Activated CD4-positive, alpha-beta memory T cell treated with anti-CD3 and anti-CD28 coated beads, Interleukin-2, amount 10 ng/mL, durations not matched to agents 7 days and 5 days (primary cell): Measurements from ENCODE around the gene DTX3L. TPM values are rescaled to one million over a fixed set of nuclear protein-coding genes. Genes with fewer than 3 reads are reported as not detected.
"Not testable (repeated sequence)": the region's sequence is repeated elsewhere in the genome, so short reads cannot be mapped to it uniquely, and the experiment has no call there.

Experiments used
- CTCF ChIA-PET: fragments of 350-600 bp; sonication (Branson Sonifier 250); formaldehyde crosslinking; loops from one replicate; lab custom pipeline; 2021; ENCODE audit warnings: antibody characterized with exemption, inconsistent platforms; lab: Charles Lee
- POLR2A ChIA-PET: fragments of 350-600 bp; sonication (Branson Sonifier 250); formaldehyde crosslinking; loops from one replicate; lab custom pipeline; 2021; ENCODE audit warnings: antibody characterized with exemption; lab: Charles Lee
- DNase-seq: peaks from one replicate; pipeline ENCODE4 v3.0.0-alpha.2; 2020
- H3K27ac Mint-ChIP-seq: one replicate; pipeline ENCODE4 v1.8.0; 2021; ENCODE audit warnings: mild to moderate bottlenecking, mixed read lengths
- H3K27me3 Mint-ChIP-seq: one replicate; pipeline ENCODE4 v1.8.0; 2021; ENCODE audit warnings: mixed read lengths
- H3K36me3 Mint-ChIP-seq: one replicate; pipeline ENCODE4 v1.8.0; 2021; ENCODE audit warnings: low read depth, mixed read lengths
- H3K4me1 Mint-ChIP-seq: one replicate; pipeline ENCODE4 v1.8.0; 2021; ENCODE audit warnings: mixed read lengths
- H3K4me3 Mint-ChIP-seq: one replicate; pipeline ENCODE4 v1.8.0; 2021; ENCODE audit warnings: mild to moderate bottlenecking, mixed read lengths
- H3K9me3 Mint-ChIP-seq: one replicate; pipeline ENCODE4 v1.8.0; 2021; ENCODE audit warnings: mixed read lengths
- total RNA-seq, 2 experiments: library from RNA; stranded (reverse); gene quantifications; one replicate each; pipeline ENCODE4 v1.2.3, GENCODE V29; 2021

The DTX3L gene
- total RNA-seq, 2 experiments from 2014 or later = 135 to 144 TPM

GRCh38 chr3:122562923-122563716 is 1.0 kb upstream of the DTX3L start:
- H3K9me3 Mint-ChIP-seq = no peaks in the 10 kb centered on the region
- no peak for DNase-seq
- CTCF ChIA-PET = interaction anchor here (0.9 to 12.3 kb wide), 5 partner anchors 8 to 124 kb away, joined by 3 to 206 read pairs (median 4); partner anchors contain the start of gene PARP14
- peaks cover 80% of the 10 kb centered on the region for H3K36me3 Mint-ChIP-seq
- peak overlapping the region; percentile 98 for H3K27ac Mint-ChIP-seq
- POLR2A ChIA-PET = interaction anchor here (1.5 to 13.4 kb wide), 5 partner anchors 13 to 147 kb away, joined by 3 to 228 read pairs (median 23); partner anchors contain the start of genes KPNA1, PARP14, PARP15 and WDR5B
- peaks cover 69% of the 10 kb centered on the region for H3K4me1 Mint-ChIP-seq
- no peaks in the 10 kb centered on the region for H3K27me3 Mint-ChIP-seq
- H3K4me3 Mint-ChIP-seq = peak overlapping the region; percentile 98

- peak overlapping the region; percentile 98 for H3K27ac Mint-ChIP-seq
- peak overlapping the region; percentile 98 for H3K4me3 Mint-ChIP-seq
- DNase-seq = peak; percentile 30
- ChIA-PET CTCF (interaction anchor here (1.0 to 12.3 kb wide), 6 partner anchors 11 to 1018 kb away, joined by 3 to 206 read pairs (median 4); partner anchors contain the start of genes FAM162A, PARP14 and POLQ), POLR2A (interaction anchor here (1.0 to 13.4 kb wide), 21 partner anchors 11 to 1018 kb away, joined by 3 to 228 read pairs (median 7); partner anchors contain the start of genes FAM162A, HCLS1, HSPBAP1 and KPNA1)
- H3K4me1 Mint-ChIP-seq = peaks cover 73% of the 10 kb centered on the region
- no peaks in the 10 kb centered on the region for H3K27me3 Mint-ChIP-seq
- H3K36me3 Mint-ChIP-seq = peaks cover 83% of the 10 kb centered on the region
- no peaks in the 10 kb centered on the region for H3K9me3 Mint-ChIP-seq
Observed at GRCh38 chr3:122563717-122564025, 467 bp upstream of the DTX3L start.

GRCh38 chr3:122568131-122568530 is 4.0 kb downstream of the DTX3L start:
- DNase-seq, H3K9me3 Mint-ChIP-seq, H3K27me3 Mint-ChIP-seq, H3K4me3 Mint-ChIP-seq: not testable (repeated sequence)
- ChIA-PET POLR2A (interaction anchor here (9.1 kb wide), 1 partner anchor 8 kb away, joined by 129 read pairs; the partner anchor contains the start of gene PARP15), CTCF (interaction anchor here (1.2 kb wide), 1 partner anchor 111 kb away, joined by 6 read pairs; no protein-coding TSS in a partner anchor)
- peak overlapping the region; percentile 51 for H3K27ac Mint-ChIP-seq
- H3K36me3 Mint-ChIP-seq = peaks cover 83% of the 10 kb centered on the region
- peaks cover 68% of the 10 kb centered on the region for H3K4me1 Mint-ChIP-seq

- CTCF ChIA-PET = interaction anchor here (1.2 kb wide), 1 partner anchor 111 kb away, joined by 6 read pairs; no protein-coding TSS in a partner anchor
- POLR2A ChIA-PET = interaction anchor here (9.1 kb wide), 1 partner anchor 8 kb away, joined by 129 read pairs; the partner anchor contains the start of gene PARP15
- H3K36me3 Mint-ChIP-seq = peaks cover 84% of the 10 kb centered on the region
- H3K4me3 Mint-ChIP-seq = no peak overlapping the region
- no peaks in the 10 kb centered on the region for H3K9me3 Mint-ChIP-seq
- peaks cover 72% of the 10 kb centered on the region for H3K4me1 Mint-ChIP-seq
- no peaks in the 10 kb centered on the region for H3K27me3 Mint-ChIP-seq
- DNase-seq = no peak
- peak overlapping the region; percentile 51 for H3K27ac Mint-ChIP-seq
Observed at GRCh38 chr3:122568755-122569154, 4.6 kb downstream of the DTX3L start.

GRCh38 chr3:122572940-122573412 is 8.8 kb downstream of the DTX3L start:
- peak; percentile 58 for DNase-seq
- Mint-ChIP-seq H3K27ac (peak overlapping the region; percentile 72), H3K27me3 (no peaks in the 10 kb centered on the region), H3K4me3 (no peak overlapping the region), H3K36me3 (peaks cover 80% of the 10 kb centered on the region), H3K9me3 (no peaks in the 10 kb centered on the region), H3K4me1 (peaks cover 77% of the 10 kb centered on the region)
- ChIA-PET POLR2A (interaction anchor here (1.0 to 7.6 kb wide), 3 partner anchors 8 to 107 kb away, joined by 3 to 129 read pairs (median 19); partner anchors contain the start of genes DTX3L, PARP14 and PARP9), CTCF (interaction anchor here (1.3 kb wide), 1 partner anchor 8 kb away, joined by 3 read pairs; the partner anchor contains the start of genes DTX3L and PARP9)

GRCh38 chr3:122576174-122576940 is 12.2 kb downstream of the DTX3L start:
- H3K36me3 Mint-ChIP-seq = peaks cover 73% of the 10 kb centered on the region
- CTCF ChIA-PET = interaction anchor here (1.3 to 2.8 kb wide), 3 partner anchors 15 to 103 kb away, joined by 3 to 23 read pairs (median 13); no protein-coding TSS in a partner anchor
- POLR2A ChIA-PET = interaction anchor here (1.2 to 7.6 kb wide), 5 partner anchors 11 to 104 kb away, joined by 4 to 129 read pairs (median 5); partner anchors contain the start of genes DTX3L, PARP14 and PARP9
- no peak overlapping the region for H3K4me3 Mint-ChIP-seq
- peaks cover 67% of the 10 kb centered on the region for H3K4me1 Mint-ChIP-seq
- peak overlapping the region; percentile 64 for H3K27ac Mint-ChIP-seq
- DNase-seq = no peak
- H3K9me3 Mint-ChIP-seq = peaks cover 2% of the 10 kb centered on the region
- no peaks in the 10 kb centered on the region for H3K27me3 Mint-ChIP-seq

- no peaks in the 10 kb centered on the region for H3K27me3 Mint-ChIP-seq
- POLR2A ChIA-PET = interaction anchor here (0.7 to 7.6 kb wide), 5 partner anchors 13 to 193 kb away, joined by 3 to 129 read pairs (median 7); partner anchors contain the start of genes DTX3L, FAM162A, PARP14 and PARP9
- peak within 1 kb of the TSS; percentile 98 for H3K27ac Mint-ChIP-seq
- peaks cover 12% of the 10 kb centered on the region for H3K9me3 Mint-ChIP-seq
- DNase-seq = peak; percentile 64
- H3K4me3 Mint-ChIP-seq = peak within 1 kb of the TSS; percentile 100
- CTCF ChIA-PET = interaction anchor here (0.7 to 2.8 kb wide), 4 partner anchors 16 to 102 kb away, joined by 3 to 23 read pairs (median 4); no protein-coding TSS in a partner anchor
- H3K4me1 Mint-ChIP-seq = peaks cover 63% of the 10 kb centered on the region
- H3K36me3 Mint-ChIP-seq = peaks cover 74% of the 10 kb centered on the region
Observed at GRCh38 chr3:122577409-122578031, 13.4 kb downstream of the DTX3L start, which contains the start of gene PARP15. TSS of gene PARP15 (plus strand) at chr3:122577650. CDS start at chr3:122577668, 18 bp downstream.

- no peak for DNase-seq
- peaks cover 56% of the 10 kb centered on the region for H3K4me1 Mint-ChIP-seq
- POLR2A ChIA-PET = interaction anchor here (1.2 to 7.6 kb wide), 4 partner anchors 14 to 194 kb away, joined by 3 to 129 read pairs (median 19); partner anchors contain the start of genes DTX3L, FAM162A, PARP14 and PARP9
- peaks cover 73% of the 10 kb centered on the region for H3K36me3 Mint-ChIP-seq
- CTCF ChIA-PET = interaction anchor here (0.6 to 2.8 kb wide), 6 partner anchors 14 to 328 kb away, joined by 3 to 23 read pairs (median 4); partner anchors contain the start of genes DTX3L and PARP9
- peak overlapping the region; percentile 98 for H3K27ac Mint-ChIP-seq
- H3K27me3 Mint-ChIP-seq = no peaks in the 10 kb centered on the region
- peak overlapping the region; percentile 100 for H3K4me3 Mint-ChIP-seq
- peaks cover 16% of the 10 kb centered on the region for H3K9me3 Mint-ChIP-seq
Observed at GRCh38 chr3:122578069-122578740, 14.1 kb downstream of the DTX3L start.

- ChIA-PET POLR2A (interaction anchor here (7.6 kb wide), 1 partner anchor 16 kb away, joined by 129 read pairs; the partner anchor contains the start of genes DTX3L and PARP9), CTCF (interaction anchor here (1.4 kb wide), 1 partner anchor 98 kb away, joined by 3 read pairs; no protein-coding TSS in a partner anchor)
- peaks cover 29% of the 10 kb centered on the region for H3K9me3 Mint-ChIP-seq
- peaks cover 51% of the 10 kb centered on the region for H3K4me1 Mint-ChIP-seq
- no peak for DNase-seq
- no peak overlapping the region for H3K27ac Mint-ChIP-seq
- peaks cover 75% of the 10 kb centered on the region for H3K36me3 Mint-ChIP-seq
- H3K27me3 Mint-ChIP-seq = no peaks in the 10 kb centered on the region
- no peak overlapping the region for H3K4me3 Mint-ChIP-seq
Observed at GRCh38 chr3:122580470-122580869, 16.3 kb downstream of the DTX3L start.

- H3K4me1 Mint-ChIP-seq = peaks cover 45% of the 10 kb centered on the region
- peaks cover 75% of the 10 kb centered on the region for H3K36me3 Mint-ChIP-seq
- ChIA-PET CTCF (no interaction called here), POLR2A (interaction anchor here (1.6 kb wide), 1 partner anchor 17 kb away, joined by 7 read pairs; the partner anchor contains the start of genes DTX3L and PARP9)
- peaks cover 31% of the 10 kb centered on the region for H3K9me3 Mint-ChIP-seq
- H3K27ac Mint-ChIP-seq = no peak overlapping the region
- H3K27me3 Mint-ChIP-seq = no peaks in the 10 kb centered on the region
- no peak for DNase-seq
- H3K4me3 Mint-ChIP-seq = no peak overlapping the region
Observed at GRCh38 chr3:122581622-122582021, 17.5 kb downstream of the DTX3L start.

- DNase-seq = no peak
- POLR2A ChIA-PET = interaction anchor here (0.6 to 1.6 kb wide), 2 partner anchors 15 to 18 kb away, joined by 3 to 7 read pairs; partner anchors contain the start of genes DTX3L and PARP9
- Mint-ChIP-seq H3K9me3 (peaks cover 31% of the 10 kb centered on the region), H3K4me3 (no peak overlapping the region), H3K27ac (no peak overlapping the region), H3K36me3 (peaks cover 78% of the 10 kb centered on the region), H3K27me3 (no peaks in the 10 kb centered on the region), H3K4me1 (peaks cover 44% of the 10 kb centered on the region)
- CTCF ChIA-PET = no interaction called here
Observed at GRCh38 chr3:122582390-122582789, 18.3 kb downstream of the DTX3L start.
